HepG2 (cell line): Measurements from ENCODE around the gene CBFA2T2. TPM values are rescaled to one million over a fixed set of nuclear protein-coding genes. Genes with fewer than 3 reads are reported as not detected.

Source experiments
- AGO2 ChIP-seq: fragments of 200-400 bp; formaldehyde crosslinking; optimal IDR thresholded peaks from 2 replicates; pipeline ENCODE3; 2017; ENCODE audit warnings: mild to moderate bottlenecking, low read depth, low read length, moderate library complexity
- ATAD3A ChIP-seq: sonication (generic); formaldehyde crosslinking; IDR thresholded peaks from 2 replicates; pipeline ENCODE4 v1.4.0; 2020; ENCODE audit warnings: missing genetic modification reagents
- ATF4 ChIP-seq, 2 experiments: fragments of 450-650 bp in 1 of 2; sonication (generic) in 1 of 2; formaldehyde crosslinking; IDR thresholded peaks; 2 replicates each; pipeline versions ENCODE4 v1.5.0 to v1.8.0; 2020 to 2022; ENCODE audit warnings: mild to moderate bottlenecking in 1 of 2, missing genetic modification reagents in 1 of 2
- BCL6 ChIP-seq: IDR thresholded peaks from 2 replicates; pipeline ENCODE4 v1.6.1; 2016; ENCODE audit warnings: missing genetic modification reagents, missing compliant biosample characterization
- DNMT3B ChIP-seq: conservative IDR thresholded peaks from 2 replicates; pipeline ENCODE4 v1.6.1; 2016; ENCODE audit warnings: missing biosample characterization, control low read depth
- ELF1 ChIP-seq: sonication (generic); formaldehyde crosslinking; IDR thresholded peaks from 2 replicates; pipeline ENCODE4 v1.4.0; 2020; ENCODE audit warnings: missing genetic modification reagents
- EZH2 ChIP-seq: conservative IDR thresholded peaks from 2 replicates; pipeline ENCODE4 v1.6.1; 2012; ENCODE audit warnings: mild to moderate bottlenecking, low read depth, low read length, moderate library complexity
- GFI1 ChIP-seq: sonication (generic); formaldehyde crosslinking; IDR thresholded peaks from 2 replicates; pipeline ENCODE4 v1.5.0; 2020; ENCODE audit warnings: missing genetic modification reagents, mild to moderate bottlenecking, borderline replicate concordance
- GRHL1 ChIP-seq: sonication (generic); formaldehyde crosslinking; conservative IDR thresholded peaks from 2 replicates; pipeline ENCODE4 v1.8.0; 2022; ENCODE audit warnings: missing genetic modification reagents
- HOXA7 ChIP-seq: sonication (generic); formaldehyde crosslinking; IDR thresholded peaks from 2 replicates; pipeline ENCODE4 v1.8.1; 2022; ENCODE audit warnings: mild to moderate bottlenecking, missing genetic modification reagents, moderate library complexity
- PATZ1 ChIP-seq: sonication (generic); formaldehyde crosslinking; IDR thresholded peaks from 2 replicates; pipeline ENCODE4 v1.4.0; 2020; ENCODE audit warnings: missing genetic modification reagents
- RFXANK ChIP-seq: IDR thresholded peaks from 2 replicates; pipeline ENCODE4 v1.6.1; 2016
- SRY ChIP-seq: sonication (generic); formaldehyde crosslinking; IDR thresholded peaks from 2 replicates; pipeline ENCODE4 v1.8.0; 2022; ENCODE audit warnings: mild to moderate bottlenecking, missing genetic modification reagents
- TCF7L2 ChIP-seq: IDR thresholded peaks from 2 replicates; pipeline ENCODE4 v1.6.1; 2011; ENCODE audit warnings: mild to moderate bottlenecking, low read depth, low read length, moderate library complexity
- ZFP36 ChIP-seq: fragments of 150-350 bp; IDR thresholded peaks from 2 replicates; pipeline ENCODE4 v1.6.1; 2018; ENCODE audit warnings: borderline replicate concordance, low read length, low read depth; ENCODE audit not compliant: partially characterized antibody
- ZNF24 ChIP-seq: fragments of 450-650 bp; IDR thresholded peaks from 2 replicates; pipeline ENCODE4 v1.6.1; 2017; ENCODE audit warnings: antibody characterized with exemption, mild to moderate bottlenecking
- ZNF563 ChIP-seq: sonication (generic); formaldehyde crosslinking; IDR thresholded peaks from 2 replicates; pipeline ENCODE4 v1.8.0; 2022; ENCODE audit warnings: mild to moderate bottlenecking, moderate library complexity, missing genetic modification reagents
- ZNF674 ChIP-seq: sonication (generic); formaldehyde crosslinking; IDR thresholded peaks from 2 replicates; pipeline ENCODE4 v1.5.0; 2020; ENCODE audit warnings: low read depth, mild to moderate bottlenecking, missing genetic modification reagents
- ZNF710 ChIP-seq: sonication (generic); formaldehyde crosslinking; IDR thresholded peaks from 2 replicates; pipeline ENCODE4 v1.5.0; 2020; ENCODE audit warnings: mild to moderate bottlenecking, missing genetic modification reagents, borderline replicate concordance
- ZNF766 ChIP-seq: sonication (generic); formaldehyde crosslinking; IDR thresholded peaks from 2 replicates; pipeline ENCODE4 v1.5.0; 2020; ENCODE audit warnings: missing genetic modification reagents, borderline replicate concordance
- ZNF768 ChIP-seq: sonication (generic); formaldehyde crosslinking; IDR thresholded peaks from 2 replicates; pipeline ENCODE4 v1.4.0; 2020; ENCODE audit warnings: missing genetic modification reagents
- ZSCAN25 ChIP-seq: sonication (generic); formaldehyde crosslinking; IDR thresholded peaks from 2 replicates; pipeline ENCODE4 v1.8.0; 2022; ENCODE audit warnings: mild to moderate bottlenecking, missing genetic modification reagents
- ZSCAN29 ChIP-seq: sonication (generic); formaldehyde crosslinking; conservative IDR thresholded peaks from 2 replicates; pipeline ENCODE4 v1.4.0; 2020; ENCODE audit warnings: mild to moderate bottlenecking, missing genetic modification reagents
- polyA plus RNA-seq, 8 experiments: library from polyadenylated mRNA; depleted of rRNA in 3 of 8; stranded (reverse) in 7 of 8; unstranded in 1 of 8; fragments of >200 nt; fragmentation: Illumina TruSeq in 4 of 8; extraction: Trizol in 4 of 8; gene quantifications; 2 replicates each; pipeline versions ENCODE4 v1.2.1 to v1.2.3, GENCODE V29; 2011 to 2016; ENCODE audit warnings: low read depth in 4 of 8, missing spikeins in 1 of 8, mixed read lengths in 1 of 8; ENCODE audit not compliant: insufficient read depth in 1 of 8
- total RNA-seq, 5 experiments: library from RNA; depleted of rRNA; stranded (reverse); fragments of >200 nt; fragmentation: Illumina TruSeq; extraction: Trizol; gene quantifications; 2 replicates each; pipeline ENCODE4 v1.2.3, GENCODE V29; 2016; ENCODE audit warnings: low read depth in 1 of 5

Gene CBFA2T2
- total and polyA plus RNA-seq, 2 of the 13 experiments (the other 11 are each of a cell fraction or from before 2014, with no cell fraction given): 6.3 to 21.2 TPM

- TF ChIP-seq ELF1 (CRISPR knock-in tag): peak; percentile 58
- peak; percentile 76; the same call in 1 of the 2 replicates for TF ChIP-seq PATZ1 (CRISPR knock-in tag)
- no peak for TF ChIP-seq AGO2
- peak; percentile 64; the same call in 1 of the 2 replicates for TF ChIP-seq ZNF768 (CRISPR knock-in tag)
- no peak for TF ChIP-seq TCF7L2
- no peak for TF ChIP-seq EZH2
- no peak for TF ChIP-seq ZSCAN29
- TF ChIP-seq HOXA7 (CRISPR knock-in tag): no peak
- peak; percentile 87 for TF ChIP-seq GFI1
- no peak; the same call in 1 of the 2 replicates for TF ChIP-seq ZNF710
- no peak for TF ChIP-seq ZNF24
- no peak for TF ChIP-seq ZFP36
- TF ChIP-seq ZSCAN25: no peak
- TF ChIP-seq ATAD3A (CRISPR knock-in tag): no peak
- no peak for TF ChIP-seq DNMT3B (CRISPR knock-in tag)
- peak; percentile 83 for TF ChIP-seq ZNF766
- peak; percentile 76; the same call in 1 of the 2 replicates for TF ChIP-seq RFXANK (CRISPR knock-in tag)
- peak; percentile 30 for TF ChIP-seq SRY (CRISPR knock-in tag)
- peak in 1 of 2 experiments; percentile 87; a peak in 2 of 4 replicates for TF ChIP-seq ATF4 (CRISPR knock-in tag; IDR thresholded peaks at IDR 0.05)
- TF ChIP-seq ZNF563: peak; percentile 92; the same call in 1 of the 2 replicates
- no peak for TF ChIP-seq GRHL1 (CRISPR knock-in tag)
- peak; percentile 41; the same call in 1 of the 2 replicates for TF ChIP-seq BCL6
- TF ChIP-seq ZNF674 (CRISPR knock-in tag): peak; percentile 76; the same call in 1 of the 2 replicates
These were observed 196.4 kb downstream of the CBFA2T2 start, which contains the start of gene E2F1 (continued) for GRCh38 chr20:33686100-33686983.
